ENCODE results near the gene IL17D.

DNA sequence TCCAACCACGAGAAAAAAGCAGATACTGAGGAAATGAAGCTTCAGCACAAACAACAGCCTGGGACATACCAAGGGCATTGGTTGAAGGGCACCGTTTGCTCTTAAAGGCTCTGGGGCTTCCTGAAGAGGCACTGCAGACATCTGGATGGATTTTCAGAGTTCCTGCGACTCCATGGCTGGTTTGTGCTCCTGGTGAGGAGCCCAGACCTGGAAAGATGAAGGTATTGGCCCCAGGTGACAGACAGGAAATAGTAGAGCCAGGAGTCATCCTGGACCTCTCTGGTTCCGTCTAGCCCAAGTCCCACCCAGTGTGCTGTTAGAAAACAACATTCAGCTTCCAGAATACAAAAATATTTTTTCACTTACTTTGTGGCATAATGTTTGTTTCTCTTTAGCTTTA lies 6.3 kb downstream of the IL17D start:
- TF ChIP-seq, protein P1, sequence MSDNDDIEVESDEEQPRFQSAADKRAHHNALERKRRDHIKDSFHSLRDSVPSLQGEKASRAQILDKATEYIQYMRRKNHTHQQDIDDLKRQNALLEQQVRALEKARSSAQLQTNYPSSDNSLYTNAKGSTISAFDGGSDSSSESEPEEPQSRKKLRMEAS (IDR thresholded peaks at IDR 0.05; ENCODE audit: insufficient read depth, insufficient read length), result no peak
- TF ChIP-seq, protein P2, sequence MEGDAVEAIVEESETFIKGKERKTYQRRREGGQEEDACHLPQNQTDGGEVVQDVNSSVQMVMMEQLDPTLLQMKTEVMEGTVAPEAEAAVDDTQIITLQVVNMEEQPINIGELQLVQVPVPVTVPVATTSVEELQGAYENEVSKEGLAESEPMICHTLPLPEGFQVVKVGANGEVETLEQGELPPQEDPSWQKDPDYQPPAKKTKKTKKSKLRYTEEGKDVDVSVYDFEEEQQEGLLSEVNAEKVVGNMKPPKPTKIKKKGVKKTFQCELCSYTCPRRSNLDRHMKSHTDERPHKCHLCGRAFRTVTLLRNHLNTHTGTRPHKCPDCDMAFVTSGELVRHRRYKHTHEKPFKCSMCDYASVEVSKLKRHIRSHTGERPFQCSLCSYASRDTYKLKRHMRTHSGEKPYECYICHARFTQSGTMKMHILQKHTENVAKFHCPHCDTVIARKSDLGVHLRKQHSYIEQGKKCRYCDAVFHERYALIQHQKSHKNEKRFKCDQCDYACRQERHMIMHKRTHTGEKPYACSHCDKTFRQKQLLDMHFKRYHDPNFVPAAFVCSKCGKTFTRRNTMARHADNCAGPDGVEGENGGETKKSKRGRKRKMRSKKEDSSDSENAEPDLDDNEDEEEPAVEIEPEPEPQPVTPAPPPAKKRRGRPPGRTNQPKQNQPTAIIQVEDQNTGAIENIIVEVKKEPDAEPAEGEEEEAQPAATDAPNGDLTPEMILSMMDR (IDR thresholded peaks at IDR 0.05; ENCODE audit: extremely low read depth in 1 of 2, insufficient read depth in 1 of 2, low read depth in 1 of 2, low read length in 2 of 2), result no peak
